ENCODE results near the gene PLPPR3. TPM values are rescaled to one million over a fixed set of nuclear protein-coding genes. Genes with fewer than 3 reads are reported as not detected.

The PLPPR3 gene
- total and polyA plus RNA-seq, 4 donors, result 3.1 TPM; not detected in 3

DNA sequence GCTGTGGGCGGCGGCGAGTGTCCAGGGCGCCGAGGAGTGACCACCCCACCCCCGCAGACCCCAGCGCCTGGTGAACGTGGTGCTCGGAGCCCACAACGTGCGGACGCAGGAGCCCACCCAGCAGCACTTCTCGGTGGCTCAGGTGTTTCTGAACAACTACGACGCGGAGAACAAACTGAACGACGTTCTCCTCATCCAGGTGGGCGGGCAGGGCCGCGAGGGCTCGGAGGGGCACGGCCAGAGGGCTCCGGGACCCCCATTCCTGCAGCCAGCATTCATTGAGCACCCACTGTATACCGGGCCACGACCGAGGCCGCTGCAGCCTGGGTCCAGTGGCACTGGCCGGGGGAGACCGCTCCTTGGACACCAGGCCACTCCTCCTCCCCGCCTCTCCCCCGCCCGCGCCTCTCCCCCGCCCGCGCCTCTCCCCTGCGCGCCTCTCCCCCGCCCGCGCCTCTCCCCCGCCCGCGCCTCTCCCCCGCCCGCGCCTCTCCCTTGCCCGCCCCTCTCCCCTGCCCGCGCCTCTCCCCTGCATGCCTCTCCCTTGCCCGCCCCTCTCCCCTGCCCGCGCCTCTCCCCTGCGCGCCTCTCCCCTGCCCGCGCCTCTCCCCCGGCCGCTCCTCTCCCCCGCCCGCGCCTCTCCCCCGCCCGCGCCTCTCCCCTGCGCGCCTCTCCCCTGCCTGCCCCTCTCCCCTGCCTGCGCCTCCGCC is 22.2 kb upstream of the PLPPR3 start:
- peaks cover 3 to 9% (median 4%) of the 10 kb centered on the region in 4 donors for H3K4me1 ChIP-seq (ENCODE audit: control insufficient read depth in 4 of 4, insufficient read depth in 4 of 4, low read length in 3 of 4)
- H3K4me3 ChIP-seq (ENCODE audit: low read depth in 1 of 3, low read length in 3 of 3), result peak overlapping the region in 1 of 3 donors; percentile 9
- H3K9me3 ChIP-seq (ENCODE audit: control insufficient read depth in 4 of 4, low read length in 3 of 4), result no peaks in the 10 kb centered on the region
- WGBS, result 40% methylated on average over 65 of the region's 70 CpGs
- H3K36me3 ChIP-seq (ENCODE audit: control insufficient read depth in 4 of 4, insufficient read depth in 3 of 4, low read depth in 1 of 4, low read length in 3 of 4), result no peaks in the 10 kb centered on the region
- H3K27ac ChIP-seq (ENCODE audit: low read depth in 1 of 2, low read length in 2 of 2), result no peak overlapping the region
- H3K27me3 ChIP-seq (ENCODE audit: control insufficient read depth in 4 of 4, insufficient read depth in 4 of 4, low read length in 3 of 4), result peaks cover 0 to 5% (median 1%) of the 10 kb centered on the region in 4 donors
- no peak for DNase-seq (ENCODE audit: low spot score)
- no peak overlapping the region for H3K9ac ChIP-seq (ENCODE audit: low read depth in 1 of 2, low read length in 2 of 2)
- TF ChIP-seq GABPA (IDR thresholded peaks at IDR 0.05 in 1 of 2, conservative IDR thresholded peaks at IDR 0.05 in 1 of 2) (no peak), HNF4G (IDR thresholded peaks at IDR 0.05) (no peak), SP1 (IDR thresholded peaks at IDR 0.05) (no peak), JUND (IDR thresholded peaks at IDR 0.05) (no peak), HNF4A (conservative IDR thresholded peaks at IDR 0.05) (no peak), FOXA2 (IDR thresholded peaks at IDR 0.05) (no peak), YY1 (IDR thresholded peaks at IDR 0.05) (no peak)
- TF ChIP-seq, protein P1, sequence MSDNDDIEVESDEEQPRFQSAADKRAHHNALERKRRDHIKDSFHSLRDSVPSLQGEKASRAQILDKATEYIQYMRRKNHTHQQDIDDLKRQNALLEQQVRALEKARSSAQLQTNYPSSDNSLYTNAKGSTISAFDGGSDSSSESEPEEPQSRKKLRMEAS (IDR thresholded peaks at IDR 0.05), result no peak
- TF ChIP-seq, protein P2, sequence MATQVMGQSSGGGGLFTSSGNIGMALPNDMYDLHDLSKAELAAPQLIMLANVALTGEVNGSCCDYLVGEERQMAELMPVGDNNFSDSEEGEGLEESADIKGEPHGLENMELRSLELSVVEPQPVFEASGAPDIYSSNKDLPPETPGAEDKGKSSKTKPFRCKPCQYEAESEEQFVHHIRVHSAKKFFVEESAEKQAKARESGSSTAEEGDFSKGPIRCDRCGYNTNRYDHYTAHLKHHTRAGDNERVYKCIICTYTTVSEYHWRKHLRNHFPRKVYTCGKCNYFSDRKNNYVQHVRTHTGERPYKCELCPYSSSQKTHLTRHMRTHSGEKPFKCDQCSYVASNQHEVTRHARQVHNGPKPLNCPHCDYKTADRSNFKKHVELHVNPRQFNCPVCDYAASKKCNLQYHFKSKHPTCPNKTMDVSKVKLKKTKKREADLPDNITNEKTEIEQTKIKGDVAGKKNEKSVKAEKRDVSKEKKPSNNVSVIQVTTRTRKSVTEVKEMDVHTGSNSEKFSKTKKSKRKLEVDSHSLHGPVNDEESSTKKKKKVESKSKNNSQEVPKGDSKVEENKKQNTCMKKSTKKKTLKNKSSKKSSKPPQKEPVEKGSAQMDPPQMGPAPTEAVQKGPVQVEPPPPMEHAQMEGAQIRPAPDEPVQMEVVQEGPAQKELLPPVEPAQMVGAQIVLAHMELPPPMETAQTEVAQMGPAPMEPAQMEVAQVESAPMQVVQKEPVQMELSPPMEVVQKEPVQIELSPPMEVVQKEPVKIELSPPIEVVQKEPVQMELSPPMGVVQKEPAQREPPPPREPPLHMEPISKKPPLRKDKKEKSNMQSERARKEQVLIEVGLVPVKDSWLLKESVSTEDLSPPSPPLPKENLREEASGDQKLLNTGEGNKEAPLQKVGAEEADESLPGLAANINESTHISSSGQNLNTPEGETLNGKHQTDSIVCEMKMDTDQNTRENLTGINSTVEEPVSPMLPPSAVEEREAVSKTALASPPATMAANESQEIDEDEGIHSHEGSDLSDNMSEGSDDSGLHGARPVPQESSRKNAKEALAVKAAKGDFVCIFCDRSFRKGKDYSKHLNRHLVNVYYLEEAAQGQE (IDR thresholded peaks at IDR 0.05), result no peak
- TF ChIP-seq, protein P3, sequence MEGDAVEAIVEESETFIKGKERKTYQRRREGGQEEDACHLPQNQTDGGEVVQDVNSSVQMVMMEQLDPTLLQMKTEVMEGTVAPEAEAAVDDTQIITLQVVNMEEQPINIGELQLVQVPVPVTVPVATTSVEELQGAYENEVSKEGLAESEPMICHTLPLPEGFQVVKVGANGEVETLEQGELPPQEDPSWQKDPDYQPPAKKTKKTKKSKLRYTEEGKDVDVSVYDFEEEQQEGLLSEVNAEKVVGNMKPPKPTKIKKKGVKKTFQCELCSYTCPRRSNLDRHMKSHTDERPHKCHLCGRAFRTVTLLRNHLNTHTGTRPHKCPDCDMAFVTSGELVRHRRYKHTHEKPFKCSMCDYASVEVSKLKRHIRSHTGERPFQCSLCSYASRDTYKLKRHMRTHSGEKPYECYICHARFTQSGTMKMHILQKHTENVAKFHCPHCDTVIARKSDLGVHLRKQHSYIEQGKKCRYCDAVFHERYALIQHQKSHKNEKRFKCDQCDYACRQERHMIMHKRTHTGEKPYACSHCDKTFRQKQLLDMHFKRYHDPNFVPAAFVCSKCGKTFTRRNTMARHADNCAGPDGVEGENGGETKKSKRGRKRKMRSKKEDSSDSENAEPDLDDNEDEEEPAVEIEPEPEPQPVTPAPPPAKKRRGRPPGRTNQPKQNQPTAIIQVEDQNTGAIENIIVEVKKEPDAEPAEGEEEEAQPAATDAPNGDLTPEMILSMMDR (IDR thresholded peaks at IDR 0.05; ENCODE audit: low read depth, low read length, missing input control), result no peak

DNA sequence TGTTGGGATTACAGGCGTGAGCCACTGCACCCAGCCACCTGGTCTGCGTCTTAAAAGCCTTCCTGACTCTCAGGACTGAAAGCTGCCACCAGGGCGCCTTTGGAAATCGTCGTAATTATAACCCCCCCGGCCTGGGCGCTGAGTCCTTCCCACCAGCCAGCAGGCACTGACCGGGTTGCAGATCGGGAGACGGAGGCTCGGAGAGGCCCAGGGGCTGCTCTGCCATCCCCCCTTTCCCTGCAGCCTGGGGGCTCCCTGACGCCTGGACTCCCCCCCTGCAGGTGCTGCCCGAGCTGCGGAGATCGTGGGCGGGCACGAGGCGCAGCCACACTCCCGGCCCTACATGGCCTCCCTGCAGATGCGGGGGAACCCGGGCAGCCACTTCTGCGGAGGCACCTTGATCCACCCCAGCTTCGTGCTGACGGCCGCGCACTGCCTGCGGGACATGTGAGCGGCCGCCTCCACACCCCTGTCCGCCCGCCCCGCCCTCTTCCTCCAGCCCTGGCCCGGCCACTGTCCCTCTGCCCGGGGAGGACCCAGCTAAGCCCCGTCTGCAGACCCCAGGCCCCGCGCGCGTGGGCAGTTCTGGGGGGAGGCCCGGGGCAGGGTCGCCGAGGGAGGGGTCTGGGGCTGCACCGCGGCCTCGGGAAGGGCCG is 21.6 kb upstream of the PLPPR3 start:
- WGBS, result 9% methylated on average over 46 of the region's 46 CpGs
- no peak for DNase-seq (ENCODE audit: low spot score)
- peak overlapping the region in 1 of 3 donors; percentile 9 for H3K4me3 ChIP-seq (ENCODE audit: low read depth in 1 of 3, low read length in 3 of 3)
- H3K36me3 ChIP-seq (ENCODE audit: control insufficient read depth in 4 of 4, insufficient read depth in 3 of 4, low read depth in 1 of 4, low read length in 3 of 4), result no peaks in the 10 kb centered on the region
- no peak overlapping the region for H3K27ac ChIP-seq (ENCODE audit: low read depth in 1 of 2, low read length in 2 of 2)
- H3K4me1 ChIP-seq (ENCODE audit: control insufficient read depth in 4 of 4, insufficient read depth in 4 of 4, low read length in 3 of 4), result peaks cover 3 to 9% (median 5%) of the 10 kb centered on the region in 4 donors
- no peak overlapping the region for H3K9ac ChIP-seq (ENCODE audit: low read depth in 1 of 2, low read length in 2 of 2)
- H3K27me3 ChIP-seq (ENCODE audit: control insufficient read depth in 4 of 4, insufficient read depth in 4 of 4, low read length in 3 of 4), result peaks cover 0 to 5% (median 1%) of the 10 kb centered on the region in 4 donors
- no peaks in the 10 kb centered on the region for H3K9me3 ChIP-seq (ENCODE audit: control insufficient read depth in 4 of 4, low read length in 3 of 4)
- TF ChIP-seq NR2F2 (IDR thresholded peaks at IDR 0.05), result no peak
- no peak for TF ChIP-seq FOXA1 (IDR thresholded peaks at IDR 0.05)
- TF ChIP-seq YY1 (IDR thresholded peaks at IDR 0.05), result no peak
- TF ChIP-seq RAD21 (IDR thresholded peaks at IDR 0.05), result no peak
- TF ChIP-seq GABPA (IDR thresholded peaks at IDR 0.05 in 1 of 2, conservative IDR thresholded peaks at IDR 0.05 in 1 of 2), result no peak
- no peak for TF ChIP-seq JUND (IDR thresholded peaks at IDR 0.05)
- TF ChIP-seq, protein P4, sequence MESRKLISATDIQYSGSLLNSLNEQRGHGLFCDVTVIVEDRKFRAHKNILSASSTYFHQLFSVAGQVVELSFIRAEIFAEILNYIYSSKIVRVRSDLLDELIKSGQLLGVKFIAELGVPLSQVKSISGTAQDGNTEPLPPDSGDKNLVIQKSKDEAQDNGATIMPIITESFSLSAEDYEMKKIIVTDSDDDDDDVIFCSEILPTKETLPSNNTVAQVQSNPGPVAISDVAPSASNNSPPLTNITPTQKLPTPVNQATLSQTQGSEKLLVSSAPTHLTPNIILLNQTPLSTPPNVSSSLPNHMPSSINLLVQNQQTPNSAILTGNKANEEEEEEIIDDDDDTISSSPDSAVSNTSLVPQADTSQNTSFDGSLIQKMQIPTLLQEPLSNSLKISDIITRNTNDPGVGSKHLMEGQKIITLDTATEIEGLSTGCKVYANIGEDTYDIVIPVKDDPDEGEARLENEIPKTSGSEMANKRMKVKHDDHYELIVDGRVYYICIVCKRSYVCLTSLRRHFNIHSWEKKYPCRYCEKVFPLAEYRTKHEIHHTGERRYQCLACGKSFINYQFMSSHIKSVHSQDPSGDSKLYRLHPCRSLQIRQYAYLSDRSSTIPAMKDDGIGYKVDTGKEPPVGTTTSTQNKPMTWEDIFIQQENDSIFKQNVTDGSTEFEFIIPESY (IDR thresholded peaks at IDR 0.05), result no peak
- TF ChIP-seq, protein P5, sequence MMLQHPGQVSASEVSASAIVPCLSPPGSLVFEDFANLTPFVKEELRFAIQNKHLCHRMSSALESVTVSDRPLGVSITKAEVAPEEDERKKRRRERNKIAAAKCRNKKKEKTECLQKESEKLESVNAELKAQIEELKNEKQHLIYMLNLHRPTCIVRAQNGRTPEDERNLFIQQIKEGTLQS (IDR thresholded peaks at IDR 0.05), result no peak
- TF ChIP-seq HNF4A (conservative IDR thresholded peaks at IDR 0.05), result no peak
- TF ChIP-seq FOXA2 (IDR thresholded peaks at IDR 0.05), result no peak
- no peak for TF ChIP-seq HNF4G (IDR thresholded peaks at IDR 0.05)
- TF ChIP-seq, protein P3 (IDR thresholded peaks at IDR 0.05; ENCODE audit: low read depth, low read length, missing input control), result no peak
- no peak for TF ChIP-seq RXRA (IDR thresholded peaks at IDR 0.05)
